Measurements from ENCODE around the gene LCN10. TPM values are rescaled to one million over a fixed set of nuclear protein-coding genes. Genes with fewer than 3 reads are reported as not detected.

Gene LCN10
- total RNA-seq, 2 donors from 2014 or later, result 0.91 to 1.1 TPM

DNA sequence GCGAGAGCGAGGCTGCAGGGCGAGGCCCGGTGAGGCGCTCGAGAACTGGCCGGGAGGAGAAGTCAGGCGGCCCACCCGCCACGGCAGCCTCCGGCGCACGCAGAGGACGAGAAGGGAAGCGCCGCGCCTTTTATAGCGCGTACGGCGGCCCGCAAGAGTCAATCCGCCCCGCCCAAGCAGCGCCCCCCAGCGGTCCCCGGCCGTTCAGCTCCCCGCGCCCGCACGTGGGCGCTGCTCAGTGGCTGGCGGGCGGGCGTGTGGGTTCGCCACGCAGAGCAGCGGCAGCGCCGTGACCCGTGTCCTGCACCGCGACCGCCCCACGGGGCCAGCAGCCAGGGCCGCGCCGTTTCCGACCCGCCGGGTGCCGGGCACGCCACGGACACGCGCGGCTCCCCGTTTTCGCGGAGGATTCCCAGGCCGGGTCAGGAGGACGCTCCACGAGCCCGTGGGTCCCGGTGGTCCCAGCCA is 14.6 kb downstream of the LCN10 start:
- Mint-ChIP-seq H3K36me3 (ENCODE audit: low read depth) (peaks cover 38% of the 10 kb centered on the region), H3K27ac (no peak overlapping the region), H3K4me3 (peak overlapping the region; percentile 97), H3K9me3 (no peaks in the 10 kb centered on the region), H3K4me1 (peaks cover 19% of the 10 kb centered on the region), H3K27me3 (ENCODE audit: insufficient read depth) (peaks cover 6% of the 10 kb centered on the region)
- Histone ChIP-seq H3K9me3 (ENCODE audit: control insufficient read depth, low read length) (no peaks in the 10 kb centered on the region), H3K4me1 (ENCODE audit: control insufficient read depth, insufficient read depth, low read length) (peaks cover 9% of the 10 kb centered on the region), H3K27me3 (ENCODE audit: control insufficient read depth, insufficient read depth, low read length, poor library complexity, severe bottlenecking) (no peaks in the 10 kb centered on the region), H3K4me3 (ENCODE audit: low read length) (peak overlapping the region; percentile 99), H3K9ac (ENCODE audit: extremely low read depth, low read length, poor library complexity, severe bottlenecking) (peak overlapping the region; percentile 98), H3K36me3 (ENCODE audit: control insufficient read depth, insufficient read depth, low read length) (peaks cover 33% of the 10 kb centered on the region), H3K27ac (ENCODE audit: low read depth, low read length) (no peak overlapping the region)
- WGBS, 2 experiments (ENCODE audit: insufficient coverage in 1 of 2, insufficient read length in 1 of 2), result 0 to 1% methylated on average over 22 to 66 of the region's 66 CpGs
- DNase-seq, result peak; percentile 91
- TF ChIP-seq, protein P1, sequence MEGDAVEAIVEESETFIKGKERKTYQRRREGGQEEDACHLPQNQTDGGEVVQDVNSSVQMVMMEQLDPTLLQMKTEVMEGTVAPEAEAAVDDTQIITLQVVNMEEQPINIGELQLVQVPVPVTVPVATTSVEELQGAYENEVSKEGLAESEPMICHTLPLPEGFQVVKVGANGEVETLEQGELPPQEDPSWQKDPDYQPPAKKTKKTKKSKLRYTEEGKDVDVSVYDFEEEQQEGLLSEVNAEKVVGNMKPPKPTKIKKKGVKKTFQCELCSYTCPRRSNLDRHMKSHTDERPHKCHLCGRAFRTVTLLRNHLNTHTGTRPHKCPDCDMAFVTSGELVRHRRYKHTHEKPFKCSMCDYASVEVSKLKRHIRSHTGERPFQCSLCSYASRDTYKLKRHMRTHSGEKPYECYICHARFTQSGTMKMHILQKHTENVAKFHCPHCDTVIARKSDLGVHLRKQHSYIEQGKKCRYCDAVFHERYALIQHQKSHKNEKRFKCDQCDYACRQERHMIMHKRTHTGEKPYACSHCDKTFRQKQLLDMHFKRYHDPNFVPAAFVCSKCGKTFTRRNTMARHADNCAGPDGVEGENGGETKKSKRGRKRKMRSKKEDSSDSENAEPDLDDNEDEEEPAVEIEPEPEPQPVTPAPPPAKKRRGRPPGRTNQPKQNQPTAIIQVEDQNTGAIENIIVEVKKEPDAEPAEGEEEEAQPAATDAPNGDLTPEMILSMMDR (conservative IDR thresholded peaks at IDR 0.05), result peak; percentile 96

DNA sequence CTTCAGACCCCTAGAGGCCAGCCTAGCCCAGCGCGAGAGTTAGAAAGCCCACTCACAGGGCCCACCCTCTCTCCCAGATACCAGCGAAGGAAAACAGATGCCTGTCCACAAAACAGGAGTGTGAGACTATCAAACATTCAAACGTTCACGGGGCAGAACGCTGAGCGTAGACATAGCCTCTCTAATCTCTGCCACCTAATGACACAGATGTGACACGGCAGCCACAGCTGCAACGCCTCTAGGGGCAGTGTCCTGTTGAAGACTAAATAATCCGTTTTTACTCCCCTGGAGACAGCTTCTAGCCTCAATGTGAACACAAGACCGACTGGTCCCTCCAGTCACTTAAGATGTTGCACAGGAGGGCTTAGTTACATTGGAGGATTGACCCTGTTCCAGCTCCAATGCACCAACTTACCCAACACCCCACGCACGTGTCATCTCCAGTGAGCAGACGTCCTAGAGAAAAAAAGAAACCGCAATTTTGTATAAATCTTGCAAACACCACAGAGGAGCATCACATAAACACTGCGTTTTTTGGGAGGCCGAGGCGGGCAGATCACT is 16.0 kb downstream of the LCN10 start:
- 54 to 57% methylated on average over 17 to 18 of the region's 18 CpGs for WGBS, 2 experiments (ENCODE audit: insufficient coverage in 1 of 2, insufficient read length in 1 of 2)
- TF ChIP-seq, protein P1 (conservative IDR thresholded peaks at IDR 0.05), result peak; percentile 77
- Mint-ChIP-seq H3K36me3 (ENCODE audit: low read depth) (peaks cover 35% of the 10 kb centered on the region), H3K27ac (peak overlapping the region; percentile 94), H3K4me1 (peaks cover 15% of the 10 kb centered on the region), H3K4me3 (peak overlapping the region; percentile 97), H3K27me3 (ENCODE audit: insufficient read depth) (peaks cover 6% of the 10 kb centered on the region), H3K9me3 (no peaks in the 10 kb centered on the region)
- no peak overlapping the region for H3K27ac ChIP-seq (ENCODE audit: low read depth, low read length)
- peak overlapping the region; percentile 98 for H3K9ac ChIP-seq (ENCODE audit: extremely low read depth, low read length, poor library complexity, severe bottlenecking)
- H3K36me3 ChIP-seq (ENCODE audit: control insufficient read depth, insufficient read depth, low read length), result peaks cover 33% of the 10 kb centered on the region
- no peaks in the 10 kb centered on the region for H3K9me3 ChIP-seq (ENCODE audit: control insufficient read depth, low read length)
- H3K27me3 ChIP-seq (ENCODE audit: control insufficient read depth, insufficient read depth, low read length, poor library complexity, severe bottlenecking), result no peaks in the 10 kb centered on the region
- DNase-seq, result peak; percentile 70
- H3K4me1 ChIP-seq (ENCODE audit: control insufficient read depth, insufficient read depth, low read length), result peaks cover 9% of the 10 kb centered on the region
- H3K4me3 ChIP-seq (ENCODE audit: low read length), result peak overlapping the region; percentile 99

DNA sequence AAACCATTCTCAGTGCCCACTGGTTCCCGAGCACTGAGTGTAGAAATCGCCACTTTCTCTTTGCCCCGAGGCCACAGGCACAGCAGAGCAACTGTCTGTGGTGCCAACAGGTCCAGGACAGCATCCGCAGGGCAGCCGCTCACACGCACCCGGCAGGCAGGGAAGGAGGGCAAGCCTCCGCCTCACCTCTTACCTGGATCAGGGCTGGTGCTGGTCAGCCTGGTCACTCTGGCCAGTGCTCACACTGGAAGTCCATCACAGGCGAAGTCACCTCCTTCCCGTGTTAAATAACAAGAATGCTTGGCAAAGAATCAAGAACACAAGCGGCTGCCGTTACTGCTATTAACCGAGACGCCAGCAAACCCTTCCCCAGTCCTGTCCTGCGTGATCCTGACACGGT is 16.6 kb downstream of the LCN10 start:
- Mint-ChIP-seq H3K9me3 (no peaks in the 10 kb centered on the region), H3K4me1 (peaks cover 15% of the 10 kb centered on the region), H3K36me3 (ENCODE audit: low read depth) (peaks cover 36% of the 10 kb centered on the region), H3K27me3 (ENCODE audit: insufficient read depth) (peaks cover 6% of the 10 kb centered on the region), H3K4me3 (peak overlapping the region; percentile 97), H3K27ac (peak overlapping the region; percentile 94)
- Histone ChIP-seq H3K4me1 (ENCODE audit: control insufficient read depth, insufficient read depth, low read length) (peaks cover 9% of the 10 kb centered on the region), H3K27me3 (ENCODE audit: control insufficient read depth, insufficient read depth, low read length, poor library complexity, severe bottlenecking) (no peaks in the 10 kb centered on the region), H3K9me3 (ENCODE audit: control insufficient read depth, low read length) (no peaks in the 10 kb centered on the region), H3K9ac (ENCODE audit: extremely low read depth, low read length, poor library complexity, severe bottlenecking) (no peak overlapping the region), H3K36me3 (ENCODE audit: control insufficient read depth, insufficient read depth, low read length) (peaks cover 33% of the 10 kb centered on the region), H3K27ac (ENCODE audit: low read depth, low read length) (no peak overlapping the region), H3K4me3 (ENCODE audit: low read length) (peak overlapping the region; percentile 99)
- 87 to 91% methylated on average over 15 to 16 of the region's 16 CpGs for WGBS, 2 experiments (ENCODE audit: insufficient coverage in 1 of 2, insufficient read length in 1 of 2)
- DNase-seq, result no peak
- TF ChIP-seq, protein P1 (conservative IDR thresholded peaks at IDR 0.05), result no peak
